HepG2 (cell line): ENCODE measurements around the gene CDKN1C. TPM values are rescaled to one million over a fixed set of nuclear protein-coding genes. Genes with fewer than 3 reads are reported as not detected.

ENCODE experiments used
- BRD4 ChIP-seq: sonication (generic); formaldehyde crosslinking; IDR thresholded peaks from 2 replicates; pipeline ENCODE4 v1.4.0; 2020; ENCODE audit warnings: missing genetic modification reagents
- CENPX ChIP-seq: sonication (generic); formaldehyde crosslinking; IDR thresholded peaks from 2 replicates; pipeline ENCODE4 v1.9.0; 2021; ENCODE audit warnings: mild to moderate bottlenecking, missing genetic modification reagents, moderate library complexity
- MTERF4 ChIP-seq: sonication (generic); formaldehyde crosslinking; IDR thresholded peaks from 2 replicates; pipeline ENCODE4 v1.8.0; 2023; ENCODE audit warnings: mild to moderate bottlenecking, missing genetic modification reagents
- PBX3 ChIP-seq: sonication (generic); formaldehyde crosslinking; IDR thresholded peaks from 2 replicates; pipeline ENCODE4 v1.8.1; 2023; ENCODE audit warnings: missing genetic modification reagents, inconsistent platforms, borderline replicate concordance
- SETDB1 ChIP-seq: sonication (generic); formaldehyde crosslinking; IDR thresholded peaks from 2 replicates; pipeline ENCODE4 v1.5.1; 2020; ENCODE audit warnings: missing genetic modification reagents, mild to moderate bottlenecking, borderline replicate concordance
- ZFP36 ChIP-seq: fragments of 150-350 bp; IDR thresholded peaks from 2 replicates; pipeline ENCODE4 v1.6.1; 2018; ENCODE audit warnings: borderline replicate concordance, low read length, low read depth; ENCODE audit not compliant: partially characterized antibody
- ZFY ChIP-seq: sonication (generic); formaldehyde crosslinking; IDR thresholded peaks from 2 replicates; pipeline ENCODE4 v1.4.0; 2020; ENCODE audit warnings: missing genetic modification reagents
- polyA plus RNA-seq, 8 experiments: library from polyadenylated mRNA; depleted of rRNA in 3 of 8; stranded (reverse) in 7 of 8; unstranded in 1 of 8; fragments of >200 nt; fragmentation: Illumina TruSeq in 4 of 8; extraction: Trizol in 4 of 8; gene quantifications; 2 replicates each; pipeline versions ENCODE4 v1.2.1 to v1.2.3, GENCODE V29; 2011 to 2016; ENCODE audit warnings: low read depth in 4 of 8, missing spikeins in 1 of 8, mixed read lengths in 1 of 8; ENCODE audit not compliant: insufficient read depth in 1 of 8
- total RNA-seq, 5 experiments: library from RNA; depleted of rRNA; stranded (reverse); fragments of >200 nt; fragmentation: Illumina TruSeq; extraction: Trizol; gene quantifications; 2 replicates each; pipeline ENCODE4 v1.2.3, GENCODE V29; 2016; ENCODE audit warnings: low read depth in 1 of 5

CDKN1C gene
- total and polyA plus RNA-seq, 2 of the 13 experiments (the other 11 are each of a cell fraction or from before 2014, with no cell fraction given): not detected

GRCh38 chr11:2889362-2890273 lies 4.0 kb upstream of the CDKN1C start (continued):
- TF ChIP-seq MTERF4 (CRISPR knock-in tag) (no peak), PBX3 (CRISPR knock-in tag) (no peak), SETDB1 (0 out of 2 replicates have a peak, but pooled peaks have one; percentile 49), CENPX (CRISPR knock-in tag) (no peak), ZFY (CRISPR knock-in tag) (peak; percentile 51; the same call in 1 of the 2 replicates), ZFP36 (no peak), BRD4 (CRISPR knock-in tag) (no peak)
